ENCODE data around the gene ACOT12.

The ACOT12 gene

GRCh38 chr5:81363093-81363871, 30.7 kb downstream of the ACOT12 start:
- CTCF ChIA-PET = interaction anchor here (0.8 to 1.8 kb wide), 4 partner anchors 9 to 63 kb away, joined by 3 to 4 read pairs (median 4); no protein-coding TSS in a partner anchor
- POLR2A ChIA-PET = no interaction called here
- DNase-seq (ENCODE audit: extremely low spot score) = no peak
- no peak for TF ChIP-seq CTCF (IDR thresholded peaks at IDR 0.05; ENCODE audit: control extremely low read depth, extremely low read depth, low read depth, missing control alignments)

GRCh38 chr5:81361600-81361999, 32.3 kb downstream of the ACOT12 start:
- DNase-seq (ENCODE audit: extremely low spot score) = no peak
- TF ChIP-seq CTCF (IDR thresholded peaks at IDR 0.05; ENCODE audit: control extremely low read depth, extremely low read depth, low read depth, missing control alignments) = no peak
- ChIA-PET POLR2A (interaction anchor here (1.1 kb wide), 1 partner anchor 18 kb away, joined by 9 read pairs; no protein-coding TSS in a partner anchor), CTCF (no interaction called here)

GRCh38 chr5:81360640-81361039, 33.3 kb downstream of the ACOT12 start:
- no peak for DNase-seq (ENCODE audit: extremely low spot score)
- TF ChIP-seq CTCF (IDR thresholded peaks at IDR 0.05; ENCODE audit: control extremely low read depth, extremely low read depth, low read depth, missing control alignments) = no peak
- ChIA-PET CTCF (no interaction called here), POLR2A (interaction anchor here (1.1 kb wide), 1 partner anchor 17 kb away, joined by 9 read pairs; no protein-coding TSS in a partner anchor)

- DNase-seq (ENCODE audit: extremely low spot score) = no peak
- ChIA-PET CTCF (no interaction called here), POLR2A (no interaction called here)
- TF ChIP-seq CTCF (IDR thresholded peaks at IDR 0.05; ENCODE audit: control extremely low read depth, extremely low read depth, low read depth, missing control alignments) = no peak
Measured at GRCh38 chr5:81359881-81360280, 34.1 kb downstream of the ACOT12 start.

- ChIA-PET CTCF (no interaction called here), POLR2A (no interaction called here)
- DNase-seq (ENCODE audit: extremely low spot score) = no peak
- no peak for TF ChIP-seq CTCF (IDR thresholded peaks at IDR 0.05; ENCODE audit: control extremely low read depth, extremely low read depth, low read depth, missing control alignments)
Measured at GRCh38 chr5:81359108-81359507, 34.8 kb downstream of the ACOT12 start.

- no peak for DNase-seq (ENCODE audit: extremely low spot score)
- ChIA-PET POLR2A (no interaction called here), CTCF (interaction anchor here (1.0 kb wide), 1 partner anchor 8 kb away, joined by 3 read pairs; no protein-coding TSS in a partner anchor)
- no peak for TF ChIP-seq CTCF (IDR thresholded peaks at IDR 0.05; ENCODE audit: control extremely low read depth, extremely low read depth, low read depth, missing control alignments)
Measured at GRCh38 chr5:81355291-81356251, 38.4 kb downstream of the ACOT12 start.

All from GM10248 (cell line).